Measurements from ENCODE around the gene SYNDIG1.
"Not testable (repeated sequence)": the region's sequence is repeated elsewhere in the genome, so short reads cannot be mapped to it uniquely, and the experiment has no call there.

Gene SYNDIG1

DNA sequence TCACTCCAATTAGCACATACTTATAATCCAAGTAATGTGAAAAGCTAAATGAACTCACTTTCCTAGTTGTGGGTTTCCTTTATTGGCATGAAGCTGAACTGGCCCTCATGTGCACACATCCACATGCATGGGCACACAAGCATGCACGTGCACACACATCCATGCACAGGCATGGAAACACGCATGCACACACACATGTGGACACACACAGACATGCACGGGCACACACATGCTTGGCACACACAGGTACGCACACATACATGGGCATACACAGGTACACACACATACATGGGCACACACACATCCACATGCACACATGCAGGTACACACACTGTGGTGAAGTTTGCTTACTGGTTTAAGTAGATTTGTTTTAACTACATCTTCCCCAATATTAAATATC is 23.8 kb downstream of the SYNDIG1 start:
- no peak for DNase-seq (ENCODE audit: low read depth in 2 of 2)

DNA sequence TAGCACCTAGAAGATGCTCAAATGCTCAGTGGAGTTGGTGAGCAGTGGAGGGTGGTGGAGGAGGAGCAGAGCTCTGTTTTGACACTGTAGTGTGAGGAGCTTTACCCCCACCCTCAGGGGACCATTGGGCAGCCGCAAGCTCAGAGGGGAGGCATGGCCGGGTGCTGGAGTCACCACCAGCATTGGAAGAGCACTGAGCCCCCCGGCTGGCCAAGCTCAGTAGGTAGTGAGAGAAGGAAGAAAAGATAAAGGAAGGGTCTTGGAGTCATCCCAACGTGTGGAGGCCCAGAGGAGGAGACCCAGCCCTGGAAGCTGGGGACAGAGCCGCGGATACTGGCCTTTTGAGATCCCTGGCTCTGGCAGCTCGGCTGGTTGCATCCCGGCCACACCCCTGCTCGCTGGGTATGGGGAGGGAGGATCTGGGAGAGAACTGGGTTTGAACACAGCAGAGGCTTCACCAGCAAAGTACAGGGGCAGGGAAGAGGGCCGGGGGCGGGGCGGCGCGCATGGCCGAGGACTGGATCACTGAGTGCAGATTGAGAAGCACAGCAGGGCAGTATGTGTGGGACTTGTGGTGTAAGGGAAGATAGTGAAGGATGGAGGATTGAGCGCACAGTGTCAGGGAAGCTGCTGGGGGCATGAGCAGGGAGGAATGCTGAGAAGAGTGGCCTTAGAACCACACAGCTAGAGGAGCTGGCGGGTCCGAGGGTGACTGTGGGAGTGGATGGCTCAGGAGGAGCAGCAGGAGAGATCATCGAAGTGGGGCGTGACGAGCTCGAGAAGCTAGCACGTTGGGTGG is 24.4 kb downstream of the SYNDIG1 start:
- no peak for DNase-seq (ENCODE audit: low read depth in 2 of 2)

DNA sequence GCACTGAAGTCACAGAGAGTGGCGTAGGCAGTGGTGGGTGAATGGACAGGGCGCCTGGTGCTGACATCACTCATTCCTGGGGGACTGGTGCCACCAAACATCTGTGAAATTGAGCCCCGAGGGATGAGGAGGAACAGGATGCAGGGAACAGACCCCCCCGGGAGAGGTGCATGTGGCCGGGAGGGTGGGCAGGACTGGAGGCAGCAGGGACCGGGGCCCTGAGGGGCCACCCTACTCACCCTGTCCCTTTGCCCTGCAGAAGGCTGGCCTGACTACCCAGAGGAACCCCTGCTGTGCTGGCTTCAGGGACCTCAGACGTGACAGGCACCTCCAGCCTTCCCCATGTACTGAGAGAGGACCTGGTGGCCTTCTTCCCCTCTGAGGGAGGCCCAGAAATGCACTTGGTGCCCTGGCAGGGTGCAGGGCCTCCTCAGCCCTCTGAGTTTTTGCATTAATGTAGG is 25.1 kb downstream of the SYNDIG1 start:
- DNase-seq (ENCODE audit: low read depth in 2 of 2) = no peak

DNA sequence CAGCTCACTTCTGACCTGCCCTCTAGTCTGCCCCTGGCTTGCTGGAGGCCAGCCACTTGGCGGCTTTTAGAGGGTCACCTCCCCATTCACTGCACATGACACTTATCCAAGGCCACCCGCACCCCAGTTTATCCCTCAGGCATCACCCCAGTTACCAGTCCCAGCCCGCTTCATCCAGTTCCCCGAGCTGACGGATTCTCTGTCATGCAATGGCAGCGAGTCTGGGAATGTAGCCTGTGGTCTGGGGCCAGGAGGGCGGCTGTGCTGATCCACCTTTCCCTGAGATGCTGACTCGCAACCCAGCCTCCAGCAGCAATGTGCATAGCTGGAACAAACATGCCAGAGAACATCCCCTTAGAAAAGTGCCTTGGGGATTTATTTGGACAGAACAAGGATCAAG is 25.8 kb downstream of the SYNDIG1 start:
- no peak for DNase-seq (ENCODE audit: low read depth in 2 of 2)

DNA sequence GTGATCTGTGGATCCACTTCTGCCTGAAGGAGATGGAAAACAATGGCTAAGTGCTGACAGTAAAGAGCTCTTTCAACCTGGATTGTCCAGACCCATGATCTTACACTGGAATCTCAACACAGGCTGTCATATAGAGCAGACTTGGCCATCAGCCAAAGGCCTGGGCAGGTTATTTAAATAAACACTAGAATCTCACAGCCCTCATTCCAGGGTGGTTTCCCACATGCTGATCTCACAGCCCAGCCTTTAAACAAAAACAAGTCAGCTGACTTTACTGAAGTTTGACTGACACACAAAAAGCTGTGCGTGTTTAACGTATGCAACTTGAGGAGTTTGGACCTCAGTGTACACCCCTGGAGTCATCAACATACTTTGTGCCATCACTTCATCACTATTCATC is 28.4 kb downstream of the SYNDIG1 start:
- no peak for DNase-seq (ENCODE audit: low read depth in 2 of 2)

DNA sequence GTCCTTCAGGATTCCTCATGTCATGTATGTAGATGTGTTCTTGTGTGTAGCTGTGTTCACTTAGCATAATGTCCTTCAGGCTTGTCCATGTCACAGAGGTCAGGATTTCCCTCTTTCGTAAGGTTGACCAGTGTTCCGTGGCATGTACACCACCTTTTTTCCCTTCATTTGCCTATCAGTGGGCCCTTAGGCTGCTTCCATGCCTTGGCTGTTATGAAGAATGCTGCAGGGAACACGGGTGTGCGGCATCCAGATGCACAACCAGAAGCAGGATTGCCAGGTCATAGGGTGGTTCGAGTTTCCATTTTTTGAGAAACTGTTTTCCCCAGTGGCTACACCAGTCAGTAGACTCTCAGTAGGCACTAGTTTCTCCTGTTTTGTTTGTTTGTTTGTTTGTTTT is 29.2 kb downstream of the SYNDIG1 start:
- DNase-seq (ENCODE audit: low read depth in 2 of 2) = no peak

DNA sequence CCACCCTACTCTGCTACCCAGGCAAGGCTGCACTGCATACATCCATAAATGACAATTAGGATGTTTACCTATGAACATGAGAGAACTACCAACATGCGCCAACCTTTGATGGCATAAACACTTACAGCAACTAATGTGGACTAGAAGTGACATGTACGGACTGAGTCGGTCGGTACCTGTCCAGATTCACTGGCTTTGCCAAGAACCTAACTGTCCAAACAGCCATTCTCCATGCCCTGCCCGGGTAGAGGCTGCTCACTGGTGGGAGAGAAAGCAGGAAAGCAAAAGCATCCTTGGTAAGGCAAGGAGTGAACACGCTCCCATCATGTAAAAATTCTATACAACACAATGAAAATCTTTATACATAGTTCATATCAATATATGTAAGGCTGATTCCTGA is 30.0 kb downstream of the SYNDIG1 start:
- DNase-seq (ENCODE audit: low read depth in 2 of 2) = no peak

DNA sequence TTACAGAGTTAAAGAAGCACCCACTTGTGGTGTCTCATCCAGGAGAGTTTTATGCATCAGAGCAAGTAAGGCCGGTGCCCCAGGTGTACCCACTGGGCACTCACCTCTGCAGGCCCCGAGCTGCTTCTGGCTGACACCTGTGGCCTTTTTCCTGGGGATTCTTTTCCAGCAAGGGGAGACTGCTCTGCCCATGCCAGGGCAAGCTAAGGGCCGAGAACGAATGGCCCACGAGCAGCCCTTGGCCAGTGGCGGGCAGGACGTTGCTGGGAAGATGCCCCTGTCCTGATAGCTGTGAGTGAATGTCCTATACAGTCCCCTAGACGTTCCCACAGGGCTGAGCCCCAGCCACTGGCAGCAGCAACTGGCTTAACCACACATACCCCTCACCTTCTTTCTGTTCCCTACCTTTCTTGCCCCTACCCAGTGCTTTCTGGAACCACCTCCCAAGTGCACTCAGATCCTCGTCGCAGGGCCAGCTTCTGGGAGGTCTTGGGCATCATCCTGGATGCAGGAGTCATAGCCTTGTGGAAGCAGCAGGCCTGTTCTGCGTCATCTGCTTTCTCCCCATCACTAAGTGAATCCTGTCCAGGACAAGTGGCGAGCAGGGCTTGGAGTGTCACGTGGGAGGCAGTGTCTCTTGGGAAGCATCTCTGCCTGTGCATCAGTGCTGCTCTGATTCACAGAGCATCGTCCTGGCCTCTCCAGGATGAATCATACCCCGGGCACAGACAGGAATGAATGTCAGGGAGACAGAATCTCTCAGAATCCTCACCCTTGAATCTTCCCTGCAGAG is 32.5 kb downstream of the SYNDIG1 start:
- DNase-seq (ENCODE audit: low read depth in 2 of 2) = no peak

DNA sequence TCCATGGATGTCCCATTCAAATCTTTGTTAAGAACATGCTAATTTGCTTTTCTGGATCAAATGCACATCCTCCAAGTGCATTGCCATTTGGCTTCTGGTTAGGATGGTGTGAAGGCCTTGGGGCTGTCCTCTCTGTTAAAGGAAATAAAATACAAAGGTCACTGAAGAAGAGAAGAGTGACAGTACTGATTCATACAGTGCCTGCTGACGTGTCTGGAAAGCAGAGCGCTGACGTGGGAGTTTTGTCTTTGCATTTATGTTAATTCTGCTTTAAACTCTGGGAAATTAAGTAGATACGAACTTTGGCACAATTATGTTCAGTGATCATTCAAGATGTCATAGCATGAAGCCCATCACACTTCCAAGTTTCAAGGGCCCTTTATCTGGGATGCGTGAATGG is 33.2 kb downstream of the SYNDIG1 start:
- DNase-seq (ENCODE audit: low read depth in 2 of 2) = no peak

DNA sequence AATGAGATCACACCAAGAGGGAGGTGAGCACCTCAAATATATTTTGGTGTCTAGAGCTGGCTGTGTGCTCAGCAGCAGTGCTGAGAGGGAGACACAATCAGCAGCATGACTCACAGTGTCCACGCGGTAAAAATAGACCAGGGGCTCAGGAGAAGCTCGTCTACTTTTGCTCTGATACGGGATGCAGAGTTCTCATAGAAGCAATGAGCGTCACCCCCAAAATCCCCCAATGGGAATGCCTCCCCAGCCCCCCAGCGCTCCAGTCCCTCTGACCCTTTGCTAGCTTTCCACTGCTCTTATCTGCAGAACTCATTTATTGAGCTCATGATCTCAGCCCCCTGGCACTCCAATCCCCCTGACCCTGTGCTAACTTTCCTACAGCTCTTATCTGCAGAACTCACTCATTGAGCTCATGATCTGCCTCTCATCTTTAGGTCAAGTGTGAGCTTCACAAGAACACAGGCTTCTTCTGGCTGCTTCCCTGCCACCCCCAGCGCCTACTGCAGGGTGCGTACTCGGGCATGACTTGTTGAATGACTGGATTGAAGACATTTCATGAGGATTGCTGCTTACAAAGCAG is 34.0 kb downstream of the SYNDIG1 start:
- DNase-seq (ENCODE audit: low read depth in 2 of 2) = no peak

DNA sequence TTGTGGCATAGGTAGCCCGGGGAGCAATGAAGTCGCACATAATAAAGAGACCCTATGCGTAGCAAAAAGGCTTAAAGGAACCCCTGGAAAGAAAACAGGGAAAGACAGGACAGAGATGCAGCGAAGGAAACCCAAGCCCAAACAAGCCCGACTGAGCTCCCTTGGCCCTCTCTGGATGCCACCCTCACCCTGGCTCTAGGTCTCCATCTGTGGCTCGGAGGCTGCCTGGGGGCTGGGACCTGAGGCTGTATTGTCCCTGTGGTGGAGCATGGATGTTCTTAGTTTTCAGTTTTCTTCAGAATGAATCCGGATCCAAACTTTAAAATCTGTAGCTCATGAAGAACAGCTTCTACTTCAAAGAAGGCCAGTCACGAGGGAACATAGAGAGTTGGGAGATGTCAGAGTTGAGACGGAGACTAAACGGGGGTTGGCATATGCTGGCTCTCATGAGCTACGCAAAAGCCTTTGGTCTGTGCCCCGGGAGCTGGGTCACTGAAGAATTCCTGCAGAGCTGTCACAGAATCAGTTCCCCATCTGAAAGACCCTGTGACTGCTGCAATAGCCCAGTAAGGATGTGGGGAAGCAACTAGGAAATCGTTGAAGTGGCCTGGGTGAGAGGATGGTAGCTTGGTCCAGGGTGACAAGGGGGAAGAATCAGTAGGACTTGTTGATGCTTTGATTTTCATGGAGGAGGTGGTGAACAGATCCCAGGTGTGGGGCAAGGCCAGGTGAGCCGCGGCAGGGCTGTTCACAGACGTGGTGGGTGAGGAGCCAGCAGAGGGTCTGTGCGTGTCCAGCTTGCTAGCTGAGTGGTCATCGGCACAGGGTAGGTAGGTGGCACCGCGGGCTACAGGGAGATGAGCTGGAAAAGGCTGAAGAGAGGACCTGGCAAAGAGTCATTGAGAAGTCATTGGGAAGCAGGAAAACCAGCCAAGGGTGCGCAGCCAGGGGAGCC is 35.2 kb downstream of the SYNDIG1 start:
- DNase-seq (ENCODE audit: low read depth in 2 of 2) = no peak

DNA sequence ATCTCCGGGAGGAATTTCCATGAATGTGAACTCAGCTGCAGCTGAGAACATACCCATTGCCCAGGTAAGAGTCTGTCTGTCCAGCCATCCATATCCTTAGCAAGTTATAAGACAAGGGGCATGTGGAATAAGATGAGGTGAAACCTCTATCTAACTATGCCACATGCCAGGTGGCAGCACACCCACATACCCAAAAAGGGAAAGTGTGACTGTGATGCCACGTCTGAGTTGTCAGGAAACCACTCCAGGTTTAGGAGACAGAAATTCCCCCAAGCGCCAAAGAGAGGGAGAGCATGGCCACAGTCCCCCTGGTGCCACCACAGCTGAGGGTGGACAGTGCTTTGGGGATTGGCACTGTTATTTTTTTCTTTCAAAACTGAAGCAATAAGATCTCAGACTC is 36.7 kb downstream of the SYNDIG1 start:
- DNase-seq (ENCODE audit: low read depth in 2 of 2) = no peak

DNA sequence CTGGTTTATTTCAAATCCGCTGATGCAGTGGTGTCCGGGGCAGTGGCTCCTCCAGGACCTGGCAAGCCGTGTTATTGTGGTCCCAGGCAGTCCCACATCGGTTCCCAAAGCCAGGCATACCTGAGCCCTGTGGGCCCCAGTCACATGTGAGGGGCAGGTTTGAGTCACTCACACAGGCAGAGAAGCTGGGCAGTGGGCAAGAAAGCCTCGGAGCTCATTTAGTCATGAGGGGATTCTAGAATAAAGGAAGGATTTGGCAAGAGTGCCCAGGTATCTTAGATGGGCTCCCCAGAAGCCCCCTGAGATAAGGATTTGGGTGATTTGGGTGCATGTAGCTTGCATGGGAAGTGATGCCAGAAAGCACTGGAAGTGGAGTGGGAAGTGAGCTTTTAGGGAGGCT is 37.3 kb downstream of the SYNDIG1 start:
- no peak for DNase-seq (ENCODE audit: low read depth in 2 of 2)

DNA sequence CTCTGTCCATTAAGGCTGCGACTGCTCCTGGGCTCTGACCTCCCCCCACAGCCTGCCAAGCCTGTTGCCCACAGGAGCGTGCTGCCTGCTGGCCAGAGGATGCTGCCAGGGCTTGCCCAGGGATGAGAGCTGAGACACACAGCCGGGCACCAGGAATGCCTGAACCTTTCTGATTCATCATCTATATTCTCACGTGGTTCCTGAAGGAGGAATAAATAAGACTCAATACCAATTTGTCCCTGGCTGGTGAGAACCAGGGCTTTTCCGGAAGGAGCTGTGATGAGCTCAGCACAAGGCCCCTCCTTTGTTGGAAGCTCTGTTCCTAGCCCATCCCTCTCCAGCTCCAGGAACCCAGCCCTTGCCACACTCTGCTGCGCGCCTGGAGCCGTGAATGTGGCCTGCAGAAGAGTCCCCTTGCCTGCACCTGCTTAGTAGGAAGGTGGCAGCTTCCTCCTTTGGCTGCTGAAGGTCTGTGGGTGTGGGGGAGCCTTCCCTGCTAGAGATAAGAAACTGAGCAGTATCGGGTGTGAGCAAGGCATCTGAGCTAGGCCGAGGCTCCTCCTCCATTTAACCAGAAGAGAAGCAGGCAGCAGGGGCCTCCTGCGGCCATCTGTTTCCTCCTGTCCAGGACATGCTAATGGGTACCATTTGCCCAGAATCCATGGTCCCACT is 37.9 kb downstream of the SYNDIG1 start:
- no peak for DNase-seq (ENCODE audit: low read depth in 2 of 2)

DNA sequence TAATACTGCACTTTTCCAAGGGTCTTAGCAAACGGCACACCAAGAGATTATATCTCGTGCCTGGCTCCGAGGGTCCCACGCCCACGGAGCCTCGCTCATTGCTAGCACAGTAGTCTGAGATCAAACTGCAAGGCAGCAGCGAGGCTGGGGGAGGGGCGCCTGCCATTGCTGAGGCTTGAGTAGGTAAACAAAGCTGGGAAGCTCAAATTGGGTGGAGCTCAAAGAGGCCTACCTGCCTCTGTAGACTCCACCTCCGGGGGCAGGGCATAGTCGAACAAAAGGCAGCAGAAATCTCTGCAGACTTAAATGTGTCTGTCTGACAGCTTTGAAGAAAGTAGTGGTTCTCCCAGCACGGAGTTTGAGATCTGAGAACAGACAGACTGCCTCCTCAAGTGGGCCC is 43.0 kb downstream of the SYNDIG1 start:
- not testable (repeated sequence) for DNase-seq (ENCODE audit: low read depth in 2 of 2)

DNA sequence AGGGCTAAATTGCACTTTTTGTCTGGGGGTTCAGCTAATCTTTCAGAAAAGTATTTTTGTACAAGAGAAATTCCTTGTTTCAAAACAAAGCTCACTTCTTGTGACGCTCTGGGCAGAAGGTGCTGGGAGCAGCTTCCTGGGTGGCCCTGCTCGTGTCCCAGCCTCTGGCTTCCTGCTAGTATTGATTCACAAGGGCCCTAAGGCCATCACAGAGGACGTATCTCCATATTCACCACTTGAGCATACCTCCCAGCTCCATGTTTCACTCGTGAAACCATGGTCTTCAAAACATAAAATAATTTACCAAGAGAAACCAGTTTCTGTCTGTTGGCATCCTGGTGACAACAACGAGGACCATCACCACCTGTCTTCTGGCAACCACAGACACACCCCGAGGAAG is 49.1 kb downstream of the SYNDIG1 start:
- DNase-seq (ENCODE audit: low read depth in 2 of 2) = no peak

DNA sequence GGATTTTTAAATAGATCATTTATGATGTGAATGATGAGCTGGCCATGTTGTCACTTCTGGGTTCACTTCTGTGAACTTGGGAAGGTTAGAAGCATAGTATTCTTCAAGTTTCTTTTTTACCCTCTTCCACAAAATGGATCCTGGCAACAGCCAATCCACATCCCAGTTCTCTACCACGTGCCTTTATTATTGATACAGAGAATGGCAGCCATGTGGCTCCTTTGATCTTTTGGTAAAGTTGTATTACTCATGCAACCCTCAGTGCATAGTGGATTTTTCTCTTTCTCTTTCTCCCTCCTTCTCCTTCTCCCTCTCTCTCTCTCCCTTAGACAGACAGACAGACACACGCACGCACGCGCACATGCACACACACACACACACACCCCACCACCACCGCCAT is 50.0 kb downstream of the SYNDIG1 start:
- DNase-seq (ENCODE audit: low read depth in 2 of 2) = no peak

DNA sequence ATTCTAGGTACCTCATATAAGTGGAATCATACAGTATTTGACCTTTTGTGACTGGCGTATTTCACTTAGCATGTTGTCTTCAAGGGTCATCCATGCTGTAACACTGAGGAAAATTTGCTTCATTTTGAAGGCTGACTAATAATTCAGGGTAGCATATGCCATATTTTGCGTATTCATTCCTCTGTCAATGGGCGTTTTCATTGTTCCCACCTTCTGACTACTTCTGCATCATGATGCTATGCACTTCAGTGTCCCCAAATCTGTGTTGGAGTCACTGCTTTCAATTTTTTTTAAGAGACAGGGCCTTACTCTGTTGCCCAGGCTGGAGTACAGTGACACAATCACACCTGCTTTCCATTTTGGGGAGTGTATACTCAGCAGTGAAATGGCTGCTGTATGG is 51.6 kb downstream of the SYNDIG1 start:
- DNase-seq (ENCODE audit: low read depth in 2 of 2) = no peak

DNA sequence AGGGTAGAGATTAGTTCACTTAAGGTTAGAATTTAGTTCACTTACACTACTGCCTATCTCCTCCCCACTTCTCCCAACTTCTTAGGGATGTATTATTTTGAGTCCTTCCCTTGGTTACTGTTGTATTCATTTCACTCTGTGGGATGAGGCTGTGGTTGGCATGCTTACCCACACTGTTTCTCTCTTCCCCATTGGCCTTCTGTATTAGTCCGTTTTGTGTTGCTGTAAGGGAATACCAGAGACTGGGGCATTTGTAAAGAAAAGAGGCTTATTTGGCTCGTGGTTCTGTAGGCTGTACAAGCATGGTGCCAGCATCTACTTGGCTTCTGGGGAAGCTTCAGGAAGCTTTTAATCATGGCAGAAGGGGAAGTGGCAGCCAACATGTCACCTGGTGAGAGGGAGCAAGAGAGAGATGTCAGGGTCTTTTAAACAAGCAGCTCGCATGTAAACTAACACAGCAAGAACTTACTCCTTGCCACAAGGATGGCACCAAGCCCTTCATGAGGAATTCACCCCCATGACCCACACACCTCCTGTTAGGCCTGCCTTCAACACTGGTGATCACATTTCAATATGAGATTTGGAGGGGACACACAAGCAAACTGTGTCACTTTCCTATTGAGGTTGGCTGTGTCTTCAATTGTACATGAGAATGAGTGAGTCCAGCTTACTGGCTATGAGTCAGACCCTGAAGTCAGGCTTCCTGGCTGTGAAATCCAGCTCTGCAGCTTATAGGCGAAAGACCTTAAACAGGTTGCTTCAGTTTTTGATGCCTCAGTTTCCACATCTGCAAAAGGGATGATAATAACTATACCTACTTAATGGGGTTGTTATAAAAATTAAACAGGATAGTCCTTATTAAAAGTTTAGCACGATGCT is 53.3 kb downstream of the SYNDIG1 start:
- DNase-seq (ENCODE audit: low read depth in 2 of 2) = no peak

DNA sequence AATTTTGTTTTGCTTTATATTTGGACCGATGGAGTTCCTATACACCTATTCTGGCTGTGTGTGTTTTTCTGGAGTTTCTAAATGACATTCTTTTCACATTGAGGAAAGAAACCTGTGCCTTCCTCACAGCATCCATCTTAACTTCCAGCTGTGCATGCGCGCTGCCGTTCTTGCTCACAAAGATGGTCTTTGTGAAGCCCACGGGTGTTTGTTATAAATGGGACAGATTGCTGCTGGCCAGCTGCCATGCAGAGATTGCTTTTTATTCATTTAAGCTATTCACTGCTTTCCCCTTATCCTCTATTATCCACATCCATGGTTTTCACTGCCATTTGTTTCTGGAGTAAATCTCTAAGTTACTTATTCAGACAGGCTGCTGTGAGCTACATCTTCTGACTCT is 54.2 kb downstream of the SYNDIG1 start:
- DNase-seq (ENCODE audit: low read depth in 2 of 2) = no peak

Measured in stimulated activated CD4-positive, alpha-beta T cell treated with anti-CD3 and anti-CD28 coated beads, Interleukin-4, amount 100 ng/mL, for 48 hours (primary cell).